Measurements from ENCODE around the gene ENOSF1.

The ENOSF1 gene

DNA sequence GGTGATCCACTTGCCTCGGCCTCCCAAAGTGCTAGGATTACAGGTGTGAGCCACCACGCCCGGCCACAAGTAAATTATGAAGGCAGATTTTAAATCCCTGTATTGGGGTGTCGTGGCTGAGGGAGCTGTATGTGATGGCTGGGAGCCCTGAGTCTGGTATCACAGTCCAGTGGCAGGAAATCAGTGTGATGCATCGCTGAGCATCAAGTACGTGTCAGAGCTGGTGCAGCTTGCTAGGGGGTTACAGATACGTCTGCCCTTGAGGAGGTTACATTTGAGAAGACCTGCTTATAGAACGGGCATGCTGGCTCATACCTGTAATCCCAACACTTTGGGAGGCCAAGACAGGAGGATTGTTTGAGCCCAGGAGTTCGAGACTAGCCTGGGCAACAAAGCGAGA, 4.3 kb downstream of the ENOSF1 start:
- Histone ChIP-seq H3K4me1 (ENCODE audit: control insufficient read depth, low read length) (peaks cover 30% of the 10 kb centered on the region), H3K9me2 (replicated peaks; ENCODE audit: control insufficient read depth, low read length) (no peaks in the 10 kb centered on the region), H4K20me1 (ENCODE audit: control insufficient read depth, insufficient read depth, low read depth, low read length) (no peaks in the 10 kb centered on the region), H3F3A (ENCODE audit: control insufficient read depth, insufficient read depth) (no peaks in the 10 kb centered on the region), H3K27me3 (ENCODE audit: control insufficient read depth, low read length) (no peaks in the 10 kb centered on the region), H3K27ac (ENCODE audit: low read depth, low read length) (no peak overlapping the region), H3K36me3 (ENCODE audit: control insufficient read depth, low read length) (peaks cover 19% of the 10 kb centered on the region), H3K9me3 (ENCODE audit: control insufficient read depth, insufficient read depth, low read length) (no peaks in the 10 kb centered on the region), H3K79me2 (ENCODE audit: control insufficient read depth, low read length) (peaks cover 47% of the 10 kb centered on the region), H3K4me3 (ENCODE audit: low read length) (no peak overlapping the region), H3K4me2 (ENCODE audit: low read length) (no peak overlapping the region)
- TF ChIP-seq, protein P1, sequence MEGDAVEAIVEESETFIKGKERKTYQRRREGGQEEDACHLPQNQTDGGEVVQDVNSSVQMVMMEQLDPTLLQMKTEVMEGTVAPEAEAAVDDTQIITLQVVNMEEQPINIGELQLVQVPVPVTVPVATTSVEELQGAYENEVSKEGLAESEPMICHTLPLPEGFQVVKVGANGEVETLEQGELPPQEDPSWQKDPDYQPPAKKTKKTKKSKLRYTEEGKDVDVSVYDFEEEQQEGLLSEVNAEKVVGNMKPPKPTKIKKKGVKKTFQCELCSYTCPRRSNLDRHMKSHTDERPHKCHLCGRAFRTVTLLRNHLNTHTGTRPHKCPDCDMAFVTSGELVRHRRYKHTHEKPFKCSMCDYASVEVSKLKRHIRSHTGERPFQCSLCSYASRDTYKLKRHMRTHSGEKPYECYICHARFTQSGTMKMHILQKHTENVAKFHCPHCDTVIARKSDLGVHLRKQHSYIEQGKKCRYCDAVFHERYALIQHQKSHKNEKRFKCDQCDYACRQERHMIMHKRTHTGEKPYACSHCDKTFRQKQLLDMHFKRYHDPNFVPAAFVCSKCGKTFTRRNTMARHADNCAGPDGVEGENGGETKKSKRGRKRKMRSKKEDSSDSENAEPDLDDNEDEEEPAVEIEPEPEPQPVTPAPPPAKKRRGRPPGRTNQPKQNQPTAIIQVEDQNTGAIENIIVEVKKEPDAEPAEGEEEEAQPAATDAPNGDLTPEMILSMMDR (IDR thresholded peaks at IDR 0.05; ENCODE audit: low read depth, low read length, poor library complexity, severe bottlenecking): no peak
- no peak for TF ChIP-seq EZH2phosphoT487 (IDR thresholded peaks at IDR 0.05; ENCODE audit: borderline replicate concordance, low read length)

DNA sequence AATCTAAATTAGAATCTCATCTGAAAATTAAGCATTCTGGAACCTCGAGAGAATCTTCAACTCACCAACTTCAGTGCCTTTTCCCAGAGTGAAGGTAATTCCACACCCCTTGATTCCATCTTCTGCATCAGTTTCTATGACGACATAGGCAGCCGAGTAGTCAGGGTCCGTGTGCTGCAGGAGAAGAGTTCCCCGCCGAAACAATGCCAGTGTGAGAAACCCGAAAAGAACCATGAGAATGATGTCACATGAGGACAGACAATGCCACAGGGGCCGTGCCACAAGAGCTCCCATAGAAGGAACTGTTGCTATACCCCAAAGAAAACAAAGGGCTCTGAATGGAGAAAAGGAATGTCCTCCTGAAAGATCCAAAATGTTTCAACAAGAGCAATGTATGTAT, 6.0 kb downstream of the ENOSF1 start:
- Histone ChIP-seq H3K4me1 (ENCODE audit: control insufficient read depth, low read length) (peaks cover 30% of the 10 kb centered on the region), H3K4me2 (ENCODE audit: low read length) (no peak overlapping the region), H3K9me3 (ENCODE audit: control insufficient read depth, insufficient read depth, low read length) (no peaks in the 10 kb centered on the region), H3K9me2 (replicated peaks; ENCODE audit: control insufficient read depth, low read length) (no peaks in the 10 kb centered on the region), H4K20me1 (ENCODE audit: control insufficient read depth, insufficient read depth, low read depth, low read length) (no peaks in the 10 kb centered on the region), H3K27ac (ENCODE audit: low read depth, low read length) (no peak overlapping the region), H3K4me3 (ENCODE audit: low read length) (no peak overlapping the region), H3K27me3 (ENCODE audit: control insufficient read depth, low read length) (no peaks in the 10 kb centered on the region), H3K36me3 (ENCODE audit: control insufficient read depth, low read length) (peaks cover 21% of the 10 kb centered on the region), H3F3A (ENCODE audit: control insufficient read depth, insufficient read depth) (no peaks in the 10 kb centered on the region), H3K79me2 (ENCODE audit: control insufficient read depth, low read length) (peaks cover 43% of the 10 kb centered on the region)
- TF ChIP-seq, protein P1 (IDR thresholded peaks at IDR 0.05; ENCODE audit: low read depth, low read length, poor library complexity, severe bottlenecking): no peak
- TF ChIP-seq EZH2phosphoT487 (IDR thresholded peaks at IDR 0.05; ENCODE audit: borderline replicate concordance, low read length): no peak

DNA sequence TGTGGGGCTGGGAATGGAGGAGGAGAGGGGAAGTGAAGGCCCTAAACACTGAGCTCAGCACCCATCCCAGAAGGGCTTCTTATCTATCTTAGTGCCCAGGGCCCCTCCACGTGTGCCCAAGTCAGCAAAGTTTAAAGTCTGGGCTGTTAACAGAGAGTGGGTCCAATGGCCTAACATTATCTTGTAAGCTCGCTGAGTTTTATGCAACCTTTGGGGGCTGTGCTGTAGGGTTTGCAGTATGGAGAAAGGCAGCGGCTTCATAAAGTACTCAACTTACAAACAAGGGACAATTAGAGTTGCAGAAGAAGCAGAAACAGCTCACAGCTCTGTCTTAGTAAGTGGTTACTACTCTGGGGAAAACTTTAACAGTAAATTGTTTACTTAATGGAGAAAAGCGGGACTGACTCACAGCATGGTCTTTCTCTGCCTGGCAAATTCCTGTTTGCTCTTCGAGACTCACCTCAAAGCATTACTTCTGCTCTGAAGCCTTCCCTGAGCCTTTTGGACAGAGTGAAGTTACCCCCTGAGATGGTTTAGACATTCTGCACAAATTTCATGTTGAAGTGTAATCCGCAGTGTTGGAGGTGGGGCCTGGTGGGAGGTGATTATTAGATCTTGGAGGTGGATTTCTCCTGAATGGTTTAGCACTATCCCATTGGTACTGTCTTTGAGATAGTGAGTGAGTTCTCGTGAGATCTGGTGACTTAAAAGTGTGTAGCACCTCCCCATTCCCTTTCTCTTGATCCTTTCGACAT, 9.0 kb downstream of the ENOSF1 start:
- Histone ChIP-seq H3K9me2 (replicated peaks; ENCODE audit: control insufficient read depth, low read length) (no peaks in the 10 kb centered on the region), H3K79me2 (ENCODE audit: control insufficient read depth, low read length) (peaks cover 17% of the 10 kb centered on the region), H3F3A (ENCODE audit: control insufficient read depth, insufficient read depth) (no peaks in the 10 kb centered on the region), H3K4me2 (ENCODE audit: low read length) (no peak overlapping the region), H4K20me1 (ENCODE audit: control insufficient read depth, insufficient read depth, low read depth, low read length) (no peaks in the 10 kb centered on the region), H3K9me3 (ENCODE audit: control insufficient read depth, insufficient read depth, low read length) (no peaks in the 10 kb centered on the region), H3K27ac (ENCODE audit: low read depth, low read length) (no peak overlapping the region), H3K4me1 (ENCODE audit: control insufficient read depth, low read length) (peaks cover 4% of the 10 kb centered on the region; the same call in 1 of the 2 replicates), H3K36me3 (ENCODE audit: control insufficient read depth, low read length) (peaks cover 9% of the 10 kb centered on the region), H3K27me3 (ENCODE audit: control insufficient read depth, low read length) (no peaks in the 10 kb centered on the region), H3K4me3 (ENCODE audit: low read length) (no peak overlapping the region)
- TF ChIP-seq, protein P1 (IDR thresholded peaks at IDR 0.05; ENCODE audit: low read depth, low read length, poor library complexity, severe bottlenecking): no peak
- TF ChIP-seq EZH2phosphoT487 (IDR thresholded peaks at IDR 0.05; ENCODE audit: borderline replicate concordance, low read length): no peak

Data from DOHH2 (cell line).